HG03565 (cell line): ENCODE measurements around the gene MAGEF1.

Experiments used
- ATAC-seq: cut with Tn5 transposase; IDR thresholded peaks from one replicate; pipeline ENCODE4 v1.9.1; 2021; ENCODE audit warnings: mild to moderate bottlenecking, moderate library complexity; ENCODE audit not compliant: unreplicated experiment

Gene MAGEF1

DNA sequence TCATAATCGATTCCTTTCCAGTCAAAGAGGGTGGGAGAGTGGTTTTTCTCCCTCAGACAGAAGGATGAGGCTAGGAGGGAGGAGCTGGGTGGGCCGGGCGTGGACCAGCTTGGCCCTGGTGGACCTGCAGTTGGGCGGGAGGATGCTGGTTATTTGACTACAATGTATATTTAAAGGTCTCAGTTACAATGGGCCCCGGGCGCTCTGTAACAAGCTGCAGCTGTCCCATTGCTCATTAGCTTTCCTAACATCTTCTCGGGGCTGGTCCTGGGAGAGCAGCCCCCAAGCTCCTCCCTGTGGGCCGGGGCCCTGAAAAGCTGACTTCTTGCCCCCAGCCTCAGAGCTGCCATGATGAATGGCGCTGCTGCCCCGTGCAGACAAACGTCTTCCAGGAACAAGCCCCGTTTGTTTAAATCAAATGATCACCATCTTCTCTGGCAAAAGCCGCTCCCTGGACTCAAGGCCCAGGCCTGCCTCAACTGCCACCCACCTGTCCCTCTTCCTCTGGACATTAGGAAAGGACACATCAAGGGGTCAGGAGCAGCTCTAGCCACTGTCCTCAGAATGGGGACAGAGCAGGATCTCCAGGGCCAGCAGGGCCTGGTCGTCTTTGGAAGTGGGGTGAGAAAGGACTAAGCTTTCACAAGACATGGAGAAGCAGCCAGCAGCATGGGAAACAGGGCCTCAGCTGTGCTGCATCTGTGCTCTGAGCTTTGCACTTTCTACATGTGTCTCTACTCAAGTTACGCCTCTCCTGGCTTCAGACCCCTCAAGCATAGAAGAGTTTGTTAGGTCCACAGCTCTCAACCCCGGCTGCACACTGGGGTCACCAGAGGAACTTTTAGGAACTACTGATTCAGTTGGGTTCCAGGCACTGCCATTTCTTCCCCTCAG is 38.6 kb downstream of the MAGEF1 start:
- no peak for ATAC-seq

DNA sequence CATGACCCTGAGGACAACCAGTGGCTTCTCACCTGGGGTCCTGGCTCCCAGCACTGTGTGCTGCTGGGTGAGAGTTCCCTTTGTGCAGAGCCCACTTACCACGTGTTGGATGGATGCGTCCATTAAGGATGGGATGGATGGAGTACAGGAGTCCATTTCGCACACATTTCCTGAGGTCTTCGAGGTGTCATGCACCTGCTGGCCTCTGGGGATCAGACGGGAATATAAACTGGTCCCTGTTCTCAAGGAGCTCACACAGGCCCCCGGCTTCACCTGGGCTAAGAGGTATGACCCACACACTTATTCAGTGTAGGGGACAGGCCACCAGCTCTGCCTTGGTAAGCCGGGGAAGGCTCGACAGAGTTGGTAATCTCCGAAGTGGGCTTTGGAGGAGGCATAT is 39.5 kb downstream of the MAGEF1 start:
- no peak for ATAC-seq

DNA sequence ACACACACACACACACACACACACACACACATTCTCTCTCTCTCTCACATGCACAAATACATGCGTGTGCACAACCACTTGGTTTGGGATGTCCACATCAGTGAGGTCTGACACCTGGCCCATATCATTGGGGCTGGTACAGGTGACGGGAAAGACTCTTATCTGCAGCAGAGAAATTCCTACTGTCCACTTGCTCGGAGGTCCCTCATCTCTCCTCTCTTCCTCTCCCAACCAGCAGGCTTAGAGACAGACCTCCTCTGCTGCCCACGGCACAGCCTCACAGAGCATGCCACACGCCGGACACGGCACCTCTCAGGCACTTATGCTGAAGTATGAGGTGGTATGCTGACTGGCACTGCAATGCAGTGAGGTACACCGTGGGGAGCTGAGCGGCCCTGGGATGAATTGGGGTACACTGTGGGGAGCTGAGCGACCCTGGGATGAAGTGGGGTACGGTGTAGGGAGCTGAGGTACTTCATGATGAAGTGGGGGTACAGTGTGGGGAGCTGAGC is 41.7 kb downstream of the MAGEF1 start:
- ATAC-seq = no peak

DNA sequence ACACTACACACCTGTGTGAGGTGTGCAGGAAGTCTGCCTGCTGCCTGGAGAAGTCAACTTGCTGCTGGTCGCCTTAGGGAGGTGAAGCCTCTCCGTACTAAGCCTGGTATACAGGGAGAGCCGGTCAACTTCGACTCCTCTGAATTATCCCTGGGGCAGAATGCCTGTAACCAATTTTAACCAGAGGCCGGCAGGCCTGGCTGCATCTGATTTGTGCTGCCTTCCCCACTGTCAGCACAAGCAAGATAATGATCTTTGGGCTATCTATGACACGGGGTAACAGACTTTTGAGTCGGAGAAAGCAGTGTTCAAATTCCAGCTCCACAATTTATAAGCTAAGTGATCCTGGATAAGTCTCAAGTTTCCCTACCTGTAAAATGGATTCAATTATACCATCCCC is 42.3 kb downstream of the MAGEF1 start:
- ATAC-seq = no peak

DNA sequence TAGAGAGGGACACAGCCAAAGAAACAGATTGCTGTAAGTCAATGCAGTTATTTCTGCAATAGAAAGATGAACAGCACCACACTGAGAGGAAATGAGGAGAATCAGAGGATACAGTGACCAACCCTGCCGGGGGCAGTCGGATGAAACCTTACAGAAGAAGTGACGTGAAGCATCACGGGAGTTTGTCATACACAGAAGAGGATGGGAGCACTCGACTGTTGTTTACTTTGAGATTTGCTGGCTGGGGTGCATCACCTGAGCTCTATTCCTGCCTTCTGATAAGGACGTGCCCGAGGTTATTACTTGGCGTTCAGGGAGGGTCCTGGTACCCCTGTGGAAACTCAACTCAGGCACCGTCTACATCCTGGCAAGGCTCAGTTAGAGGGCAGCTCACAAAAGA is 45.4 kb downstream of the MAGEF1 start:
- ATAC-seq = no peak

DNA sequence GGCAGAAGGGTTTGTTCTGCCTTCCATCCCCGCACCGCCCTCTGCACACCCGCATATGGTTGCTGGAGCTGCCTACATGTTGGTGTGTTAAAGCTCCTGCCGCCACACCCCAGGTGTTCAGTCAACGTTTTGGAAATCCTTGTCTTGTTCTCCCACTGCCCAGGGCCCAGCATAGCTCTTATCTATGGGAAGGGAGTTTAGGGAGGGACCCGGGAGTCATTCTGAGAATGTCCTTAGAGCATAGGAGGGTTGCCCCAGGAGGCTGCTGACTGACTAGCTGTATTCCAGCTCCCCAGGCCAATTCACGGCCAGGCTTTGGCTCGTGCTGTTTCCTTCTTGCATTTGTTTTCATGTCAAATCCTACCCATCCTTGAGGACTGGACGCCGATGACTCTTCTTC is 46.8 kb downstream of the MAGEF1 start:
- ATAC-seq = no peak

DNA sequence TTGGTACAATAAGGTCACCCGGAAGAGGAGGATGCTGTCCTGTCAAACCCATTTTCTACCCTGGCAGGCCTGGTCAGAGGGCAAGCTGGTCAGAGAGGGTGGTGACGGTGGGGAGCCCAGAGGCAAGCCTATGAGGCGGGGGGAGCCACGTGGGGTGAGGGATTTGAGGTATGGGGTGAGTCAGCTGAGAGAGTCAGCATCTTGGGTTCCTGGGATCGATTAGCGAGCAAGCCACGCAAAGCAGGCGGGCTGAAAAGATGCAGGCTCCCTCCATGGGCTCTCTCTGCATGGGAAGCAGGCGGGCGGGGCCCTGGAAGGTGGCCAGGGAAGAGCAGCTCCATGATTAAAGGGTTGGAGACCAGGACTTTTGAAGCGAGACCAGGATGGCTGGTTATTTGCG is 48.1 kb downstream of the MAGEF1 start:
- ATAC-seq = no peak

DNA sequence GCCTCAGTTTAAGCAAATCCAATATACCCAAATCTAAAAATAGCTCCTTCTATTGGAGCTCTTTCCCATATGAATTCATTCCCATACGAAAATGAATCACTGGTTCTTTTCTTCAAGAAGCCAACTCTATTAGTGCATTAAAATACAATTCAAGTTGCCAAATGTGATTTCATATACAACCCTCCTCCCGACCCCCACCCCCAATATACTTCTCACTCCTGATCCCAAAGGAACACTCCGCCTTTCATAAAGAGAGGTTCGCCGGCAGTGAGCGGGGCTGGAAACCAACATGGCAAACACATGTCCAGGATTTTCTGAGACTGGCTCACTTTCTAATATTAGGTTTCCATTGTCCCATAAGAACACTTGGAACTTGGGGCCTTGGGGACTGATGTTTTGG is 48.5 kb downstream of the MAGEF1 start:
- no peak for ATAC-seq

DNA sequence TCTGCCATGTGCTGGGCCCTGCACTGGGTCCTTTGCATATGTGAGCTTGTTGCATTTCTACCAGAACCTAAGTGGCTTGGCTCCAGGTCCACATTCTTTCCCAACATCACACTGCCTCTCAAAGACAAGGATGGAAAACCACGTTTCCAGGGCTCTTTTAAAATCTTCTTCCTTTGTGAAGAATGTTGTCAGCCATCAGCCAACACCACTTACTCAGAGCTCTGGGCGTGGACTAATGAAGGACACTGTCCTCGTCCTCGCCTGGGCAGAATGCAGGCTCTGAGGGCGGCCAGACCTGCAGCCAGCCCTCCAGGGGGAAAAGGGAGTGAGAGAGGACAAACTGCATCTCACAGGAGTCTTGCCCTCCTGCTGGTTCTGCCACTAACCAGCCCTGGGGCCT is 49.7 kb downstream of the MAGEF1 start:
- no peak for ATAC-seq

DNA sequence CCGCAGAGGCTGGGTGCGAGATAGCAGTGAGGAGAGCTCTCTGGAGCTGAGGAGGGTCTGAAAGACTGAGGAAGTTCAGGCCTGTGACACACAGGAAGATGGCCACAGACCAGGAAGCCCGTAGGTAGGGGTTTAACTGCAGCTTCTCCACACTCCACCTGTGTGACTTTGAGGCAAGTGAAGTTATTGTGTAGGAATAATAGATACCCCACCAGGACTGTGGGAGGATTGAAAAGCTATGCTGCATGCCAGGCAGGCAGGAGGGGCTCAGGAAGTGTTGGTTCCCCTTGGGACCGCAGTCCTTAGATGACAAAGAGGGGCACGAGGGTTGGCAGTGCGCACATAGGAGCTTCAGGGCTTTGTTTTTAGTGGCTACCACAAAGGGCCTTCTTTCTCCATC is 50.9 kb downstream of the MAGEF1 start:
- ATAC-seq = no peak
